ENCODE results near the gene SH3BP1.
A peak's percentile ranks its signal among the peaks of the same experiment; 100 is the strongest.

- TF ChIP-seq CEBPB (IDR thresholded peaks at IDR 0.05; ENCODE audit: low read depth, low read length) (no peak), USF2 (IDR thresholded peaks at IDR 0.05; ENCODE audit: low read depth, low read length) (no peak), MAZ (IDR thresholded peaks at IDR 0.05; ENCODE audit: borderline replicate concordance, low read depth, low read length) (no peak), POLR2A (IDR thresholded peaks at IDR 0.05; ENCODE audit: low read depth, low read length) (no peak), CTCF (conservative IDR thresholded peaks at IDR 0.05; ENCODE audit: low read depth, low read length) (peak; percentile 82), FOS (IDR thresholded peaks at IDR 0.05; ENCODE audit: low read depth, low read length) (no peak), ELK1 (IDR thresholded peaks at IDR 0.05; ENCODE audit: borderline replicate concordance, low read depth, low read length) (no peak)
These were observed 3.9 kb downstream of the SH3BP1 start for GRCh38 chr22:37643225-37643847.

Data from IMR-90 (cell line).